OCI-LY7 (cell line): Measurements from ENCODE around the gene INF2. TPM values are rescaled to one million over a fixed set of nuclear protein-coding genes. Genes with fewer than 3 reads are reported as not detected.

Experiments used
- BruUV-seq: library from RNA; stranded (reverse); fragments of 400-500 nt; replicated peaks from 2 replicates; lab custom pipeline; 2021; lab: Mats Ljungman, UMichigan
- CTCF ChIA-PET: fragments of 300-600 bp; sonication (Branson Sonifier 250); formaldehyde crosslinking; loops from one replicate; lab custom pipeline; 2022; ENCODE audit warnings: antibody characterized with exemption; ENCODE audit not compliant: unreplicated experiment; lab: Charles Lee
- POLR2A ChIA-PET: fragments of 300-600 bp; sonication (Branson Sonifier 250); formaldehyde crosslinking; loops from one replicate; lab custom pipeline; 2022; ENCODE audit warnings: antibody characterized with exemption; lab: Charles Lee
- DNase-seq: peaks from one replicate; pipeline ENCODE4 v3.0.0-alpha.2; 2015; ENCODE audit warnings: low spot score
- H2AFZ ChIP-seq: fragments of 200-600 bp; sonication (generic), shearing (Covaris generic); 2 replicates; pipeline ENCODE4 v1.6.1; 2014; ENCODE audit warnings: mild to moderate bottlenecking, antibody characterized with exemption, low read length, moderate library complexity
- H3K27ac ChIP-seq: fragments of 200-600 bp; sonication (generic); 2 replicates; pipeline ENCODE4 v1.5.1; 2014; ENCODE audit warnings: mixed run types, low read depth, mild to moderate bottlenecking, moderate library complexity, low read length, inconsistent platforms; ENCODE audit not compliant: poor library complexity, severe bottlenecking
- H3K36me3 ChIP-seq: fragments of 200-600 bp; sonication (generic); 2 replicates; pipeline ENCODE4 v1.6.1; 2014; ENCODE audit warnings: mild to moderate bottlenecking, antibody characterized with exemption, low read length, moderate library complexity, mixed read lengths; ENCODE audit not compliant: insufficient read depth
- H3K4me1 ChIP-seq: fragments of 200-600 bp; sonication (generic); 2 replicates; pipeline ENCODE4 v1.5.1; 2014; ENCODE audit warnings: mild to moderate bottlenecking, low read length; ENCODE audit not compliant: insufficient read depth, poor library complexity, severe bottlenecking
- H3K4me2 ChIP-seq: fragments of 200-600 bp; sonication (generic); 2 replicates; pipeline ENCODE4 v1.6.1; 2014; ENCODE audit warnings: mild to moderate bottlenecking, low read length
- H3K4me3 ChIP-seq: fragments of 200-600 bp; sonication (generic); 2 replicates; pipeline ENCODE4 v1.5.1; 2014; ENCODE audit warnings: mild to moderate bottlenecking, low read depth, low read length; ENCODE audit not compliant: poor library complexity, severe bottlenecking
- H3K79me2 ChIP-seq: fragments of 200-600 bp; sonication (generic); 2 replicates; pipeline ENCODE4 v1.6.1; 2016; ENCODE audit warnings: low read depth, mild to moderate bottlenecking, low read length, moderate library complexity, mixed read lengths; ENCODE audit not compliant: insufficient read depth
- H3K9me2 ChIP-seq: fragments of 200-600 bp; sonication (generic); 2 replicates; pipeline ENCODE4 v1.6.1; 2016; ENCODE audit warnings: mild to moderate bottlenecking, low read length, mixed read lengths; ENCODE audit not compliant: insufficient read depth
- H3K9me3 ChIP-seq: fragments of 200-600 bp; sonication (generic); 2 replicates; pipeline ENCODE4 v1.6.1; 2014; ENCODE audit warnings: mild to moderate bottlenecking, mixed run types, low read length, mixed read lengths
- H4K20me1 ChIP-seq: fragments of 200-600 bp; sonication (generic); 2 replicates; pipeline ENCODE4 v1.6.1; 2014; ENCODE audit warnings: mild to moderate bottlenecking, antibody characterized with exemption, low read length, moderate library complexity, mixed read lengths; ENCODE audit not compliant: insufficient read depth
- EZH2phosphoT487 ChIP-seq: fragments of 200-600 bp; sonication (generic); IDR thresholded peaks from 2 replicates; pipeline ENCODE4 v1.6.1; 2018; ENCODE audit warnings: low read depth, borderline replicate concordance, mild to moderate bottlenecking, mixed run types, antibody characterized with exemption, low read length, moderate library complexity, mixed read lengths
- intact Hi-C: fragments of 100-400 bp; cut with micrococcal nuclease; formaldehyde crosslinking; loops from one replicate; pipeline ENCODE4 v1.10.0; 2022; ENCODE audit not compliant: unreplicated experiment
- total RNA-seq, 2 experiments: library from RNA; depleted of rRNA in 1 of 2; stranded (reverse); fragments of >200 nt in 1 of 2; shearing (Covaris generic) in 1 of 2; gene quantifications; 2 replicates each; pipeline ENCODE4 v1.2.3, GENCODE V29; 2014 to 2022
- TF ChIP-seq, protein P1 (sequence below): fragments of 200-600 bp; sonication (generic); conservative IDR thresholded peaks from 2 replicates; pipeline ENCODE4 v1.5.1; 2014; ENCODE audit warnings: mild to moderate bottlenecking, antibody characterized with exemption, low read length, moderate library complexity, mixed read lengths

INF2 gene
- total RNA-seq, 2 experiments from 2014 or later: 39.4 to 51.6 TPM

DNA sequence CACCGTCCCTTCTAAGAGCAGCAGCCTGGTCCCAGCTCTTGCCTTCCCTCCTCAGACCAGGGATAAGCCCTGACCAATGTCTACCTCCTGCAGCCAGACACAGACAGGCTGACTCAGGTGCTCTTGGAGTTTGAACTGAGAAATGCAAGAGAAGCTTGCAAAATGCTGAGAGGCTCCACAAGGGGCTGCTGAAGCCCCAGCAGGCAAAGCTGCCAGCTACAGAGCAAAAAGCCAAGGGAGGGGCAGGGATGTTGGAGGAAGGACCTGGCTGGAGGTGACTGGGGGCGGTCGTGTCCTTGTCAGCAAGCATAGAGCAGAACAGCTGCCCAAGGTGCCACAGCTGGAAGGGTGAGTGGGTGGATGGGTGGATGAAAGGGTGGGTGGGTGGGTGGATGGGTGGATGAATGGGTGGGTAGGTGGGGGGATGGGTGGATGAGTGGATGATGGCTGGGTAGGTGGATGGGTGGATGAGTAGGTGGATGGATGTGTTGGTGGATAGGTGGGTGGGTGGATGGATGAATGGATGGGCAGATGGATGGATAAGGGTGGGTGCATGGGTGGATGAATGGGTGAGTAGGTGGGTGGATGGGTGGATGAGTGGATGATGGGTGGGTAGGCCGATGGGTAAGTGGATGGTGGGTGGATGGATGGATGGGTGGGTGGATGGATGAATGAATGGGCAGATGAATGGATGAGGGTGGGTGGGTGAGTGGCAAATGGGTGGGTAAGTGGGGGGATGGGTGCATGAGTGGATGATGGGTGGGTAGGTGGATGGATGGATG, 4.0 kb upstream of the INF2 start:
- intact Hi-C loops: no loop called here
- CTCF ChIA-PET: no interaction called here
- Histone ChIP-seq H3K4me2 (no peak overlapping the region), H3K27ac (no peak overlapping the region), H2AFZ (no peak overlapping the region), H3K9me2 (no peaks in the 10 kb centered on the region), H3K36me3 (no peaks in the 10 kb centered on the region), H3K4me3 (no peak overlapping the region), H4K20me1 (0 out of 2 replicates have a peak, but pooled peaks cover 2% of the 10 kb centered on the region), H3K79me2 (peaks cover 7% of the 10 kb centered on the region; the same call in 1 of the 2 replicates), H3K9me3 (no peaks in the 10 kb centered on the region), H3K4me1 (peaks cover 56% of the 10 kb centered on the region)
- POLR2A ChIA-PET: interaction anchor here (0.9 to 1.1 kb wide), 2 partner anchors 28 to 67 kb away, joined by 3 to 4 read pairs; partner anchors contain the start of gene SIVA1
- BruUV-seq: no TSS peak
- TF ChIP-seq, protein P1, sequence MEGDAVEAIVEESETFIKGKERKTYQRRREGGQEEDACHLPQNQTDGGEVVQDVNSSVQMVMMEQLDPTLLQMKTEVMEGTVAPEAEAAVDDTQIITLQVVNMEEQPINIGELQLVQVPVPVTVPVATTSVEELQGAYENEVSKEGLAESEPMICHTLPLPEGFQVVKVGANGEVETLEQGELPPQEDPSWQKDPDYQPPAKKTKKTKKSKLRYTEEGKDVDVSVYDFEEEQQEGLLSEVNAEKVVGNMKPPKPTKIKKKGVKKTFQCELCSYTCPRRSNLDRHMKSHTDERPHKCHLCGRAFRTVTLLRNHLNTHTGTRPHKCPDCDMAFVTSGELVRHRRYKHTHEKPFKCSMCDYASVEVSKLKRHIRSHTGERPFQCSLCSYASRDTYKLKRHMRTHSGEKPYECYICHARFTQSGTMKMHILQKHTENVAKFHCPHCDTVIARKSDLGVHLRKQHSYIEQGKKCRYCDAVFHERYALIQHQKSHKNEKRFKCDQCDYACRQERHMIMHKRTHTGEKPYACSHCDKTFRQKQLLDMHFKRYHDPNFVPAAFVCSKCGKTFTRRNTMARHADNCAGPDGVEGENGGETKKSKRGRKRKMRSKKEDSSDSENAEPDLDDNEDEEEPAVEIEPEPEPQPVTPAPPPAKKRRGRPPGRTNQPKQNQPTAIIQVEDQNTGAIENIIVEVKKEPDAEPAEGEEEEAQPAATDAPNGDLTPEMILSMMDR: peak; percentile 30; the same call in 1 of the 2 replicates
- TF ChIP-seq EZH2phosphoT487: no peak
- DNase-seq: peak; percentile 47

DNA sequence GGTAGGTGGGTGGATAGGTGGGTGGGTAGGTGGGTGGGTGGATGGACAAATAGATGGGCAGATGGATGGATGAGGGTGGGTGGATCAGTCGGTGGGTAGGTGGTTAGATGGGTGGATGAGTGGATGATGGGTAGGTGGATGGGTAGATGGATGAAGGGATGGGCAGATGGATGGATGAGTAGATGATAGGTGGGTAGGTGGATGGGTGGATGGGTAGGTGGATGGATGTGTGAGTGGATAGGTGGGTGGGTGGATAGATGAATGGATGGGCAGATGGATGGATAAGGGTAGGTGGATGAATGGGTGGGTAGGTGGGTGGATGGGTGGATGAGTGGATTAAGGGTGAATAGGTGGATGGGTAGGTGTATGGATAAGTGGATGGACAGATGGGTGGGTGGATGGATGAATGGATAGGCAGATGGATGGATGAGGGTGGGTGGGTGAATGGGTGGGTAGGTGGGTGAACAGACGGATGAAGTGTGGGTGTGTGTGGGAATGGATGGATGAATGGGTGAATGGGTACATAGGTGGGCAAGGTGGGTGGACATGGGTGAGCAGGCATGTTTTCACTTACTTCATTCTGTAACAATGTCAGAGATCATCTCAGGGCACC, 3.3 kb upstream of the INF2 start:
- POLR2A ChIA-PET: no interaction called here
- Histone ChIP-seq H4K20me1 (0 out of 2 replicates have a peak, but pooled peaks cover 5% of the 10 kb centered on the region), H3K79me2 (peaks cover 14% of the 10 kb centered on the region; the same call in 1 of the 2 replicates), H2AFZ (no peak overlapping the region), H3K9me2 (no peaks in the 10 kb centered on the region), H3K4me2 (no peak overlapping the region), H3K4me3 (no peak overlapping the region), H3K9me3 (no peaks in the 10 kb centered on the region), H3K27ac (peak overlapping the region; percentile 67), H3K4me1 (peaks cover 57% of the 10 kb centered on the region), H3K36me3 (no peaks in the 10 kb centered on the region)
- BruUV-seq: no TSS peak
- TF ChIP-seq, protein P1: no peak
- no peak for TF ChIP-seq EZH2phosphoT487
- intact Hi-C loops: no loop called here
- CTCF ChIA-PET: no interaction called here
- DNase-seq: no peak
